BLaER1 treated with 17β-estradiol and CSF1 and Interleukin-3, amounts not matched to agents 10 nM and 100 nM (cell line): ENCODE measurements around the gene LGALS14.

Source experiments
- H3K27ac ChIP-seq, 11 experiments: shearing (Covaris generic); formaldehyde crosslinking; 2 replicates each; pipeline ENCODE4 v1.8.1; 2022
- H3K27me3 ChIP-seq, 11 experiments: shearing (Covaris generic); formaldehyde crosslinking; 2 replicates each; pipeline ENCODE4 v1.8.1; 2022
- H3K36me3 ChIP-seq, 11 experiments: shearing (Covaris generic); formaldehyde crosslinking; 2 replicates each; pipeline ENCODE4 v1.8.1; 2022
- H3K4me1 ChIP-seq, 10 experiments: shearing (Covaris generic); formaldehyde crosslinking; 2 replicates each; pipeline ENCODE4 v1.8.1; 2022
- H3K4me2 ChIP-seq, 11 experiments: shearing (Covaris generic); formaldehyde crosslinking; 2 replicates each; pipeline ENCODE4 v1.8.1; 2022
- H3K4me3 ChIP-seq, 10 experiments: shearing (Covaris generic); formaldehyde crosslinking; 2 replicates each; pipeline ENCODE4 v1.8.1; 2022
- H3K9ac ChIP-seq, 11 experiments: shearing (Covaris generic); formaldehyde crosslinking; 2 replicates each; pipeline ENCODE4 v1.8.1; 2022
- H3K9me3 ChIP-seq, 11 experiments: shearing (Covaris generic); formaldehyde crosslinking; replicated peaks in 1 of 11; 2 replicates each; pipeline ENCODE4 v1.8.1; 2022
- H4K20me1 ChIP-seq, 11 experiments: shearing (Covaris generic); formaldehyde crosslinking; 2 replicates each; pipeline ENCODE4 v1.8.1; 2022
- Cebpa-rat ChIP-seq, 11 experiments: shearing (Covaris generic); IDR thresholded peaks; 2 replicates each; pipeline ENCODE4 v1.8.1; 2022

The LGALS14 gene

GRCh38 chr19:39754544-39754943 is 50.3 kb downstream of the LGALS14 start:
- Histone ChIP-seq H3K4me2 (no peak overlapping the region), H4K20me1 (no peaks in the 10 kb centered on the region), H3K4me1 (peaks cover 0 to 11% (median 4%) of the 10 kb centered on the region in 10 experiments; a peak in 17 of 20 replicates), H3K9me3 (no peaks in the 10 kb centered on the region), H3K27me3 (no peaks in the 10 kb centered on the region), H3K4me3 (no peak overlapping the region), H3K9ac (no peak overlapping the region), H3K36me3 (no peaks in the 10 kb centered on the region), H3K27ac (no peak overlapping the region)
- TF ChIP-seq Cebpa-rat (IDR thresholded peaks at IDR 0.05) = no peak

DNA sequence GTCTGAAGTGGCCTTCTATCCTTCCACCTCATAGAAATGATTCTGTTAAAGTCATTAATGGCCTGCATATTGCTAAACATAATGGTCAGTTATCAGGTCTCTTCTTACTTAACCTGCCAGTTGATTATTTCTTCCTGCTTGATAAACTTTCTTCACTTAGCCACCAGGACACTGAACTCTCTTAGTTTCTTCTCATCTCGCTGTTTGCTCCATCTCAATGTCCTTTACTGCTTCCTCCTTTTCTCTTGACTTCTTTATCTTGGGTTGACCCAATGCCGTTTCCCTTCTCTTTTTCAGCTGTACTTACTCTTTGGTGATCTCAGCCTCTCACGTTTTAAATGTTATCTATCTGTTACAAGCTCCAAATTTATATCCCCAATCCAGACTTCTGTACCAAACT is 50.7 kb downstream of the LGALS14 start:
- Histone ChIP-seq H3K9me3 (no peaks in the 10 kb centered on the region), H3K9ac (no peak overlapping the region), H3K27ac (no peak overlapping the region), H3K4me3 (no peak overlapping the region), H4K20me1 (no peaks in the 10 kb centered on the region), H3K27me3 (no peaks in the 10 kb centered on the region), H3K4me2 (no peak overlapping the region), H3K4me1 (peaks cover 2 to 15% (median 8%) of the 10 kb centered on the region in 10 experiments; a peak in 19 of 20 replicates), H3K36me3 (no peaks in the 10 kb centered on the region)
- TF ChIP-seq Cebpa-rat (IDR thresholded peaks at IDR 0.05) = no peak
